Measurements from ENCODE around the gene ERH. TPM values are rescaled to one million over a fixed set of nuclear protein-coding genes. Genes with fewer than 3 reads are reported as not detected.

ERH gene
- total RNA-seq, 6 donors from 2014 or later = 36.7 to 121 (median 60.5) TPM

Other genes starting within 250 kb of the ERH start
- gene DCAF5, start 245.2 kb downstream of the ERH start, total RNA-seq = 10 to 100 TPM; 37.7 to 78.6 (median 49.0) TPM
- gene EXD2, start 206.8 kb downstream of the ERH start, total RNA-seq = 10 to 100 TPM; 18.4 to 30.4 (median 21.1) TPM
- gene GALNT16, start 138.1 kb downstream of the ERH start, total RNA-seq = 1 to 10 TPM in 3 of 6 donors, under 1 TPM in 3; under 0.01 to 8.4 (median 1.3) TPM
- 10 to 100 TPM; 17.8 to 70.4 (median 54.0) TPM for gene SLC39A9, start 393 bp upstream of the ERH start, total RNA-seq
- 1 to 10 TPM in 2 of 6 donors, under 1 TPM in 4; under 0.01 to 1.7 (median 0.70) TPM for gene PLEKHD1, start 86.4 kb upstream of the ERH start, total RNA-seq
- not detected for gene CCDC177, start 176.6 kb upstream of the ERH start, total RNA-seq
- gene SUSD6, start 213.3 kb upstream of the ERH start, total RNA-seq = 10 to 100 TPM; 63.4 to 90.4 (median 81.6) TPM

Data from upper lobe of left lung (tissue), 6 donors.